Right lobe of liver (tissue), 4 donors: ENCODE measurements around the gene REV3L.

ENCODE experiments used
- CTCF ChIP-seq, 4 donors: fragments of 200-600 bp in 3 of 4; fragments of 450-650 bp in 1 of 4; IDR thresholded peaks; one replicate each; pipeline versions ENCODE4 v1.5.1 to v1.8.0; 2016 to 2022; ENCODE audit warnings: antibody characterized with exemption in 4 of 4, mild to moderate bottlenecking in 2 of 4
- POLR2A ChIP-seq: fragments of 450-650 bp; IDR thresholded peaks from one replicate; pipeline ENCODE4 v1.6.1; 2017; ENCODE audit warnings: antibody characterized with exemption, mild to moderate bottlenecking
- donor health status: DM: no; HTN: no; CAD: no.
- donor health status: DM: no; HTN: no; CAD: no.
- donor health status: DM: no; HTN: yes; CAD: no.

GRCh38 chr6:111291336-111292259 is 191.4 kb downstream of the REV3L start:
- no peak for TF ChIP-seq CTCF (IDR thresholded peaks at IDR 0.05)
- TF ChIP-seq POLR2A: no peak
